COLO668 (cell line): ENCODE measurements around the gene RAB10.
"Not testable (repeated sequence)": the region's sequence is repeated elsewhere in the genome, so short reads cannot be mapped to it uniquely, and the experiment has no call there.

Experiments used
- DNase-seq: peaks from one replicate; lab custom pipeline; 2025; ENCODE audit not compliant: unreplicated experiment; lab: John Stamatoyannopoulos, UW

The RAB10 gene

GRCh38 chr2:26054598-26055348 lies 20.9 kb downstream of the RAB10 start:
- no peak for DNase-seq

GRCh38 chr2:26058390-26058789 lies 24.5 kb downstream of the RAB10 start:
- no peak for DNase-seq

- DNase-seq: no peak
Observed at GRCh38 chr2:26059542-26059941, 25.7 kb downstream of the RAB10 start.

GRCh38 chr2:26061539-26061938 lies 27.7 kb downstream of the RAB10 start:
- no peak for DNase-seq

GRCh38 chr2:26064846-26065245 lies 31.0 kb downstream of the RAB10 start:
- DNase-seq: no peak

- DNase-seq: no peak
Observed at GRCh38 chr2:26067186-26067974, 33.5 kb downstream of the RAB10 start.

- DNase-seq: no peak
Observed at GRCh38 chr2:26067980-26068507, 34.2 kb downstream of the RAB10 start.

GRCh38 chr2:26068602-26069298 lies 34.9 kb downstream of the RAB10 start:
- DNase-seq: no peak

GRCh38 chr2:26070730-26071129 lies 36.8 kb downstream of the RAB10 start:
- no peak for DNase-seq

- DNase-seq: no peak
Observed at GRCh38 chr2:26072925-26073768, 39.3 kb downstream of the RAB10 start.

- DNase-seq: no peak
Observed at GRCh38 chr2:26073830-26074229, 39.9 kb downstream of the RAB10 start.

GRCh38 chr2:26074676-26075075 lies 40.8 kb downstream of the RAB10 start:
- no peak for DNase-seq

- no peak for DNase-seq
Observed at GRCh38 chr2:26075173-26075572, 41.3 kb downstream of the RAB10 start.

- no peak for DNase-seq
Observed at GRCh38 chr2:26076001-26076587, 42.2 kb downstream of the RAB10 start.

GRCh38 chr2:26077291-26077690 lies 43.4 kb downstream of the RAB10 start:
- DNase-seq: no peak

GRCh38 chr2:26078939-26079338 lies 45.1 kb downstream of the RAB10 start:
- DNase-seq: no peak

GRCh38 chr2:26080356-26080755 lies 46.5 kb downstream of the RAB10 start:
- DNase-seq: no peak

GRCh38 chr2:26080925-26081324 lies 47.0 kb downstream of the RAB10 start:
- DNase-seq: not testable (repeated sequence)

- DNase-seq: no peak
Observed at GRCh38 chr2:26081556-26081955, 47.7 kb downstream of the RAB10 start.

GRCh38 chr2:26086155-26086637 lies 52.3 kb downstream of the RAB10 start:
- DNase-seq: no peak
